ENCODE results near the gene MOSMO.

MOSMO gene

DNA sequence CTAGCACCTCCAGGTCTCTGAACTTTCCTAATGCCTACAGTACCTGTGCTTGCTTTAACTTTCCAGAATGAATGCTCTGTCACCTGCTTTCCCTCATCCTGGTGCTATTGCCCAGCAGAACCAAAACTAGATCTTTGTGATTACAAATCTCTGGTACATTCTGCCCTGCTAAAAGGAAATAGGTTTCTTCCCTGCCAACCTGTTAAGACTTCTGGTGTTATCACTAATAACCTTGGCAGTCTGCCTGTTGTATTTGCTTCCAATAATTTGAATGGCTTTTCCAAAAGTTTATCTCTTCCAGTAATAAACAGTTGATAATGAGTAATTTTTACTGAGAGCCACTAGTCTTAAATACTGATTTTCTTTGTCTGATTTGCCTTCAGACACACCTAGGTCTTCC lies 22.4 kb upstream of the MOSMO start:
- no peak for DNase-seq (ENCODE audit: low spot score)
- no peaks in the 10 kb centered on the region for H3K27me3 ChIP-seq (ENCODE audit: insufficient read depth, poor library complexity, severe bottlenecking)
- H3K36me3 ChIP-seq (ENCODE audit: low read depth) = peaks cover 36% of the 10 kb centered on the region
- TF ChIP-seq, protein P1, sequence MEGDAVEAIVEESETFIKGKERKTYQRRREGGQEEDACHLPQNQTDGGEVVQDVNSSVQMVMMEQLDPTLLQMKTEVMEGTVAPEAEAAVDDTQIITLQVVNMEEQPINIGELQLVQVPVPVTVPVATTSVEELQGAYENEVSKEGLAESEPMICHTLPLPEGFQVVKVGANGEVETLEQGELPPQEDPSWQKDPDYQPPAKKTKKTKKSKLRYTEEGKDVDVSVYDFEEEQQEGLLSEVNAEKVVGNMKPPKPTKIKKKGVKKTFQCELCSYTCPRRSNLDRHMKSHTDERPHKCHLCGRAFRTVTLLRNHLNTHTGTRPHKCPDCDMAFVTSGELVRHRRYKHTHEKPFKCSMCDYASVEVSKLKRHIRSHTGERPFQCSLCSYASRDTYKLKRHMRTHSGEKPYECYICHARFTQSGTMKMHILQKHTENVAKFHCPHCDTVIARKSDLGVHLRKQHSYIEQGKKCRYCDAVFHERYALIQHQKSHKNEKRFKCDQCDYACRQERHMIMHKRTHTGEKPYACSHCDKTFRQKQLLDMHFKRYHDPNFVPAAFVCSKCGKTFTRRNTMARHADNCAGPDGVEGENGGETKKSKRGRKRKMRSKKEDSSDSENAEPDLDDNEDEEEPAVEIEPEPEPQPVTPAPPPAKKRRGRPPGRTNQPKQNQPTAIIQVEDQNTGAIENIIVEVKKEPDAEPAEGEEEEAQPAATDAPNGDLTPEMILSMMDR (IDR thresholded peaks at IDR 0.05; ENCODE audit: poor library complexity, severe bottlenecking) = no peak
- H3K4me3 ChIP-seq (ENCODE audit: severe bottlenecking) = no peak overlapping the region
- H3K9me3 ChIP-seq (ENCODE audit: severe bottlenecking) = no peaks in the 10 kb centered on the region
- no peak overlapping the region for H3K27ac ChIP-seq (ENCODE audit: poor library complexity, severe bottlenecking)
- H3K4me1 ChIP-seq (ENCODE audit: insufficient read depth, poor library complexity, severe bottlenecking) = no peaks in the 10 kb centered on the region
- no peak for ATAC-seq (ENCODE audit: low read depth)

DNA sequence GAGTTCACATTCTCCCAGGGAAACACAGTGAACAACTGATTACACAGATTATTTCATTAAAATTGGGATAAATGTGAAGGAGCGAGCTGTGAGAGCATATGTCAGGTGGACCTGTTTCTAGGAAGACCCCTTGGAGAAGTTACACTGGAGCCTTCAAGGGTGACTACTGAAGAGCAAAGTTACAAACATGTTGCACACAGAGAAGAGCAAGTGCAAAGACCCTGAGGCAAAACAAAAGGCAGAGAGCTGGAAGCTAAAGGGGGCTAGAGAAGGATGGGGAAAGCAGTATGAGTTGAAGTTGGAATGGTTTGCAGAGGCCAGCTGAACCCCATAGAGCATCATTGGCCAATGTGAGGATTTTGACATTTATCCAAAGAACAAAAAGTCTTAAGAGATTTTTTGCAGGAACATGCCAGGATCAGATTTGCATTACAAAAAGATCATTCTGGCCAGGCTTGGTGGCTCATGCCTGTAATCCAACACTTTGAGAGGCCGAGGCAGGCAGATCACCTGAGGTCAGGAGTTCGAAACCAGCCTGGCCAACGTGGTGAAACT lies 21.1 kb upstream of the MOSMO start:
- Histone ChIP-seq H3K27me3 (ENCODE audit: insufficient read depth, poor library complexity, severe bottlenecking) (no peaks in the 10 kb centered on the region), H3K27ac (ENCODE audit: poor library complexity, severe bottlenecking) (no peak overlapping the region), H3K9me3 (ENCODE audit: severe bottlenecking) (no peaks in the 10 kb centered on the region), H3K4me3 (ENCODE audit: severe bottlenecking) (no peak overlapping the region), H3K4me1 (ENCODE audit: insufficient read depth, poor library complexity, severe bottlenecking) (no peaks in the 10 kb centered on the region), H3K36me3 (ENCODE audit: low read depth) (peaks cover 24% of the 10 kb centered on the region)
- ATAC-seq (ENCODE audit: low read depth) (no peak), DNase-seq (ENCODE audit: low spot score) (no peak)
- TF ChIP-seq, protein P1 (IDR thresholded peaks at IDR 0.05; ENCODE audit: poor library complexity, severe bottlenecking) = no peak

DNA sequence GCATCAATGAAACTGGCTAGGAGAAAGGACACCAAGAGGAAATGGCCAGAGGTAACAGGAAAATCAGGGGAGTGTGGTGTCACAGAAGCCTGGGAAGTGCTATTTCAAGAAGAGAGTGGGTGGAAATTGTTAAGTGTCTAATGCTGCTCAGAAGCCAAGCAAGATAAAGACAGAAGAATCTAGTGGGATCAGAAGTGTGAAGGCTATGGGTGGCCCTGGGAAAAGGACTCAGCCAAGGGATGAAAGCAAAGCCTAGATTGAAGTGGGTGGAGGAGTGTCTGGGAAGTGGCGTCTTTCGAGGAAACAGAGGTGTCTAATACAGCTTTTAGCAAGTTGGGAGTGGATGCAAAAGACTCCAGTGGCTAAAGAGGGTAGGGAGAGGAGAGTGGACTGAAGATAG lies 20.4 kb upstream of the MOSMO start:
- TF ChIP-seq, protein P1 (IDR thresholded peaks at IDR 0.05; ENCODE audit: poor library complexity, severe bottlenecking) = no peak
- H3K9me3 ChIP-seq (ENCODE audit: severe bottlenecking) = no peaks in the 10 kb centered on the region
- H3K4me3 ChIP-seq (ENCODE audit: severe bottlenecking) = no peak overlapping the region
- no peak for DNase-seq (ENCODE audit: low spot score)
- no peaks in the 10 kb centered on the region for H3K4me1 ChIP-seq (ENCODE audit: insufficient read depth, poor library complexity, severe bottlenecking)
- no peak for ATAC-seq (ENCODE audit: low read depth)
- peak overlapping the region; percentile 27 for H3K27ac ChIP-seq (ENCODE audit: poor library complexity, severe bottlenecking)
- H3K36me3 ChIP-seq (ENCODE audit: low read depth) = peaks cover 17% of the 10 kb centered on the region
- no peaks in the 10 kb centered on the region for H3K27me3 ChIP-seq (ENCODE audit: insufficient read depth, poor library complexity, severe bottlenecking)

DNA sequence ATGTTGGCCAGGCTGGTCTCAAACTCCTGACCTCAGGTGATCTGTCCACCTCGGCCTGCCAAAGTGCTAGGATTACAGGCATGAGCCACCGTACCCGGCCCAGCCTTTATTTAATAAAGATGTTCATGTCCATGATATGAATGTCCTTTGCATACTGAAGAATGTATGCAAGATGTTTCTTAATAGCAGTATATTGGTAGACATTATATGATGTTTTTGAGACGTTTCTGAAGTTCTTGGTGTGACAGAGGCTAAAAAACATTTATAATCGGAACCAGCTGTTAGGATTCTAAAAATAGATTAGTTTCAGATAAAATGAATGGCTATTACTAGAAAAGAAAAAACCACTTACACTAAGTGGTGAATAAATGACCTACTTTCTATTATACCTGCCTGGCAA lies 18.8 kb upstream of the MOSMO start:
- peak overlapping the region; percentile 27 for H3K27ac ChIP-seq (ENCODE audit: poor library complexity, severe bottlenecking)
- ATAC-seq (ENCODE audit: low read depth) (no peak), DNase-seq (ENCODE audit: low spot score) (no peak)
- TF ChIP-seq, protein P1 (IDR thresholded peaks at IDR 0.05; ENCODE audit: poor library complexity, severe bottlenecking) = no peak
- no peaks in the 10 kb centered on the region for H3K4me1 ChIP-seq (ENCODE audit: insufficient read depth, poor library complexity, severe bottlenecking)
- no peak overlapping the region for H3K4me3 ChIP-seq (ENCODE audit: severe bottlenecking)
- no peaks in the 10 kb centered on the region for H3K27me3 ChIP-seq (ENCODE audit: insufficient read depth, poor library complexity, severe bottlenecking)
- peaks cover under 1% of the 10 kb centered on the region; the same call in 1 of the 2 replicates for H3K36me3 ChIP-seq (ENCODE audit: low read depth)
- H3K9me3 ChIP-seq (ENCODE audit: severe bottlenecking) = no peaks in the 10 kb centered on the region

DNA sequence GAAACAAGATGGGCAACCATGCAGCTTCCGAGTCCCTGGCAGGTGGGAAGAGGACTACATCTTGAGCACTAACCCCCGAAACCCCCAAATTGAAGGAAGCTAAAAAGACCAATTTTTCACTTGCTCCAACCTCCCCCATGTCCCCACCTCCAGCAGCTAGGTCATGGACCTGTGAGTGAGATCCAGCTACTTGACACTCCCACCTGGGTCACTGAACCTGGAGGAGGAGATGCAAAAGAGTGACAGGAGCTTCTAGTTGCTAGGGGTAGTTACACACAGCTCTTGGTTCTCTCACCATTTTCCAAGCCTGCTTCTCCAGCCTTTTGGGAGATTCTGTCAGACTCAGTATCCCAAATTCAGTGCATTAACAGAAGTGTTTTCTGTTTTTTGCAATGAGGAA lies 18.2 kb upstream of the MOSMO start:
- DNase-seq (ENCODE audit: low spot score) = no peak

More for the DNA sequence above, 18.2 kb upstream of the MOSMO start:
- TF ChIP-seq, protein P1 (IDR thresholded peaks at IDR 0.05; ENCODE audit: poor library complexity, severe bottlenecking) = no peak
- Histone ChIP-seq H3K9me3 (ENCODE audit: severe bottlenecking) (no peaks in the 10 kb centered on the region), H3K27ac (ENCODE audit: poor library complexity, severe bottlenecking) (no peak overlapping the region), H3K4me3 (ENCODE audit: severe bottlenecking) (no peak overlapping the region), H3K36me3 (ENCODE audit: low read depth) (no peaks in the 10 kb centered on the region), H3K27me3 (ENCODE audit: insufficient read depth, poor library complexity, severe bottlenecking) (no peaks in the 10 kb centered on the region), H3K4me1 (ENCODE audit: insufficient read depth, poor library complexity, severe bottlenecking) (no peaks in the 10 kb centered on the region)
- no peak for ATAC-seq (ENCODE audit: low read depth)

All from RWPE2 (cell line).